IMR-90 (cell line): Measurements from ENCODE around the gene PBOV1. TPM values are rescaled to one million over a fixed set of nuclear protein-coding genes. Genes with fewer than 3 reads are reported as not detected.

Experiments
- ATAC-seq: fragments of 200-7000 bp; cut with Tn5 transposase; 2 replicates; pipeline ENCODE4 v1.9.1; 2020; ENCODE audit warnings: low read depth, mild to moderate bottlenecking, moderate library complexity
- BruUV-seq: library from RNA; stranded (reverse); fragments of 400-500 nt; replicated peaks from 2 replicates; lab custom pipeline; 2021; lab: Mats Ljungman, UMichigan
- CTCF ChIA-PET: fragments of 300-600 bp; formaldehyde crosslinking; extraction: SDS; loops from one replicate; lab custom pipeline; 2021; ENCODE audit warnings: antibody characterized with exemption; lab: Yijun Ruan, JAX
- POLR2A ChIA-PET: fragments of 300-600 bp; sonication (Branson Sonifier 250); formaldehyde crosslinking; loops from one replicate; lab custom pipeline; 2022; ENCODE audit warnings: antibody characterized with exemption; ENCODE audit not compliant: unreplicated experiment; lab: Charles Lee
- DNase-seq: peaks from one replicate; pipeline ENCODE4 v3.0.0; 2013
- H2AFZ ChIP-seq: replicated peaks from 2 replicates; pipeline ENCODE3; 2013; ENCODE audit warnings: low read length, mild to moderate bottlenecking; ENCODE audit not compliant: poor library complexity
- H2AK5ac ChIP-seq: 2 replicates; pipeline ENCODE4 v1.6.1; 2013; ENCODE audit warnings: low read depth, low read length, inconsistent platforms
- H2AK9ac ChIP-seq: replicated peaks from 2 replicates; pipeline ENCODE3; 2013; ENCODE audit warnings: mild to moderate bottlenecking, low read depth, low read length, moderate library complexity; ENCODE audit not compliant: poor library complexity
- H2BK120ac ChIP-seq: 2 replicates; pipeline ENCODE4 v1.6.1; 2013; ENCODE audit warnings: low read depth, low read length, inconsistent platforms
- H2BK15ac ChIP-seq: 3 replicates; pipeline ENCODE4 v1.6.1; 2013; ENCODE audit warnings: low read depth, low read length, inconsistent platforms
- H2BK20ac ChIP-seq: 2 replicates; pipeline ENCODE4 v1.6.1; 2013; ENCODE audit warnings: low read depth, mild to moderate bottlenecking, inconsistent platforms, low read length, moderate library complexity
- H2BK5ac ChIP-seq: 2 replicates; pipeline ENCODE4 v1.6.1; 2013; ENCODE audit warnings: mild to moderate bottlenecking, low read depth, low read length, inconsistent platforms; ENCODE audit not compliant: poor library complexity, severe bottlenecking
- H3K14ac ChIP-seq: replicated peaks from 2 replicates; pipeline ENCODE4 v1.6.1; 2013; ENCODE audit warnings: low read depth, low read length, inconsistent platforms
- H3K18ac ChIP-seq: 2 replicates; pipeline ENCODE4 v1.6.1; 2013; ENCODE audit warnings: low read depth, low read length, control low read depth
- H3K23ac ChIP-seq: 2 replicates; pipeline ENCODE4 v1.6.1; 2013; ENCODE audit warnings: low read depth, low read length, inconsistent platforms
- H3K27ac ChIP-seq: 2 replicates; pipeline ENCODE4 v1.5.1; 2013; ENCODE audit warnings: mild to moderate bottlenecking, control low read depth, low read length; ENCODE audit not compliant: insufficient read depth
- H3K27me3 ChIP-seq: 2 replicates; pipeline ENCODE4 v1.6.1; 2013; ENCODE audit warnings: low read length; ENCODE audit not compliant: control insufficient read depth, insufficient read depth
- H3K36me3 ChIP-seq: 2 replicates; pipeline ENCODE4 v1.6.1; 2013; ENCODE audit warnings: low read length, mixed read lengths; ENCODE audit not compliant: control insufficient read depth, insufficient read depth
- H3K4ac ChIP-seq: 2 replicates; pipeline ENCODE4 v1.6.1; 2013; ENCODE audit warnings: low read depth, low read length, inconsistent platforms
- H3K4me1 ChIP-seq: 2 replicates; pipeline ENCODE4 v1.6.1; 2013; ENCODE audit warnings: low read length, mixed read lengths; ENCODE audit not compliant: control insufficient read depth, insufficient read depth
- H3K4me2 ChIP-seq: 2 replicates; pipeline ENCODE4 v1.6.1; 2013; ENCODE audit warnings: low read depth, mild to moderate bottlenecking, control low read depth, low read length, moderate library complexity
- H3K4me3 ChIP-seq: 2 replicates; pipeline ENCODE4 v1.5.1; 2013; ENCODE audit warnings: low read depth, mild to moderate bottlenecking, control low read depth, low read length, moderate library complexity; ENCODE audit not compliant: insufficient read depth
- H3K56ac ChIP-seq: 2 replicates; pipeline ENCODE4 v1.6.1; 2013; ENCODE audit warnings: low read length, inconsistent platforms; ENCODE audit not compliant: insufficient read depth; ENCODE audit errors: extremely low read depth
- H3K79me1 ChIP-seq, 2 experiments: 2 replicates each; pipeline ENCODE4 v1.6.1; 2013; ENCODE audit warnings: low read length in 2 of 2, inconsistent platforms in 1 of 2, low read depth in 1 of 2
- H3K9ac ChIP-seq: 2 replicates; pipeline ENCODE4 v1.6.1; 2013; ENCODE audit warnings: low read depth, low read length, control low read depth
- H3K9me1 ChIP-seq: 2 replicates; pipeline ENCODE4 v1.6.1; 2013; ENCODE audit warnings: low read length, inconsistent platforms; ENCODE audit not compliant: insufficient read depth
- H3K9me3 ChIP-seq: 2 replicates; pipeline ENCODE4 v1.6.1; 2013; ENCODE audit warnings: low read length; ENCODE audit not compliant: control insufficient read depth, insufficient read depth
- H4K20me1 ChIP-seq: 2 replicates; pipeline ENCODE4 v1.6.1; 2013; ENCODE audit warnings: low read length, inconsistent platforms; ENCODE audit not compliant: insufficient read depth
- H4K5ac ChIP-seq: 2 replicates; pipeline ENCODE4 v1.6.1; 2013; ENCODE audit warnings: mild to moderate bottlenecking, low read depth, low read length, control low read depth
- H4K8ac ChIP-seq, 2 experiments: 2 replicates each; pipeline ENCODE4 v1.6.1; 2013; ENCODE audit warnings: low read depth in 2 of 2, low read length in 2 of 2, control low read depth in 1 of 2, inconsistent platforms in 1 of 2
- H4K91ac ChIP-seq: 2 replicates; pipeline ENCODE4 v1.6.1; 2013; ENCODE audit warnings: low read depth, low read length, inconsistent platforms; ENCODE audit not compliant: insufficient read depth
- CEBPB ChIP-seq: IDR thresholded peaks from 2 replicates; pipeline ENCODE4 v1.6.1; 2012; ENCODE audit warnings: low read depth, low read length, improper control_type of control experiment
- RCOR1 ChIP-seq: IDR thresholded peaks from 2 replicates; pipeline ENCODE4 v1.6.1; 2012; ENCODE audit warnings: mild to moderate bottlenecking, low read length, improper control_type of control experiment; ENCODE audit not compliant: insufficient replicate concordance
- WGBS, 2 experiments: methylation state at CpG; one replicate each; pipeline versions ENCODE4 v1.1.5 to v1.1.7; 2013; ENCODE audit warnings: missing lambda C conversion rate in 2 of 2; ENCODE audit not compliant: insufficient read length in 1 of 2; ENCODE audit errors: extremely low coverage in 2 of 2; 5-methylcytosine and 5-hydroxymethylcytosine counted together
- dilution Hi-C: fragments of 300-500 bp; cut with HindIII; formaldehyde crosslinking; loops from one replicate; pipeline ENCODE4 v1.14.3; 2018; ENCODE audit warnings: low sequenced_read_pairs; ENCODE audit not compliant: unreplicated experiment
- in situ Hi-C: fragments of 300-500 bp; cut with MboI; formaldehyde crosslinking; loops from 3 replicates; pipeline ENCODE4 v1.14.3; 2019; ENCODE audit warnings: low sequenced_read_pairs, inconsistent platforms, mixed read lengths
- intact Hi-C: fragments of 100-400 bp; cut with micrococcal nuclease; formaldehyde crosslinking; loops from 2 replicates; pipeline ENCODE4 v1.10.0; 2022
- polyA plus RNA-seq, 3 experiments: library from polyadenylated mRNA; depleted of rRNA; stranded (reverse); fragments of >200 nt; gene quantifications; 2 replicates each; pipeline ENCODE4 v1.2.3, GENCODE V29; 2012; ENCODE audit warnings: low replicate concordance in 1 of 3
- total RNA-seq: library from RNA; depleted of rRNA; stranded (reverse); fragments of >200 nt; gene quantifications from 2 replicates; pipeline ENCODE4 v1.2.3, GENCODE V29; 2012
- TF ChIP-seq, protein P1 (sequence below): fragments of 150-350 bp; IDR thresholded peaks from 2 replicates; pipeline ENCODE4 v1.6.1; 2016; ENCODE audit warnings: low read depth, mild to moderate bottlenecking, low read length, moderate library complexity, borderline replicate concordance

The PBOV1 gene
- total and polyA plus RNA-seq, 2 of the 4 experiments (the other 2 are of a cell fraction), result not detected

DNA sequence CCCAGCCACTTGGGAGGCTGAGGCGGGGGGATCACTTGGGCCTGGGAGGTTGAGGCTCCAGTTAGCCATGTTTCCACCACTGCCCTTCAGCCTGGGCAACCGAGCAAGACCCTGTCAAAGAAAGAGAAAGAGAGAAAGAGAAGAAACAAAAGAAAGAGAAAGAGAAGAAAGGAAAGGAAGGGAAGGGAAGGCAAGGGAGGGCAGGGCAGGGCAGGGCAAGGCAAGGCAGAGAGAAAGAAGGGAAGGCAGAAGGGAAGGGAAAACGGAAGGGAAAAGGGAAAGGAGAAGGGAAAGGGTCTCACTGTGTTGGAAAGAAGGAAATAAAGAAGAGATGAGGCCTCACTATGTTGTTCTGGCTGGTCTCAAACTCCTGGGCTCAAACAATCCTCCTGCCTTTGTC is 47.8 kb upstream of the PBOV1 start:
- Histone ChIP-seq H3K4me3 (no peak overlapping the region), H3K27ac (no peak overlapping the region), H2AK9ac (no peak overlapping the region), H4K91ac (no peak overlapping the region), H3K9me1 (no peaks in the 10 kb centered on the region), H3K14ac (no peak overlapping the region), H4K20me1 (no peaks in the 10 kb centered on the region), H3K9ac (no peak overlapping the region), H3K23ac (no peak overlapping the region), H2AFZ (no peak overlapping the region), H3K27me3 (peaks cover 32% of the 10 kb centered on the region), H3K4me1 (no peaks in the 10 kb centered on the region), H2BK5ac (no peak overlapping the region), H2BK120ac (no peak overlapping the region), H3K79me1 (no peaks in the 10 kb centered on the region), H3K4ac (no peak overlapping the region), H3K9me3 (no peaks in the 10 kb centered on the region), H3K36me3 (no peaks in the 10 kb centered on the region), H3K18ac (no peak overlapping the region), H2BK20ac (no peak overlapping the region), H2BK15ac (no peak overlapping the region), H3K4me2 (no peak overlapping the region), H2AK5ac (no peak overlapping the region), H4K5ac (no peak overlapping the region), H4K8ac (no peak overlapping the region), H3K56ac (no peak overlapping the region)
- dilution Hi-C loops (no loop called here), intact Hi-C loops (no loop called here), in situ Hi-C loops (no loop called here)
- no peak for TF ChIP-seq RCOR1
- TF ChIP-seq, protein P1, sequence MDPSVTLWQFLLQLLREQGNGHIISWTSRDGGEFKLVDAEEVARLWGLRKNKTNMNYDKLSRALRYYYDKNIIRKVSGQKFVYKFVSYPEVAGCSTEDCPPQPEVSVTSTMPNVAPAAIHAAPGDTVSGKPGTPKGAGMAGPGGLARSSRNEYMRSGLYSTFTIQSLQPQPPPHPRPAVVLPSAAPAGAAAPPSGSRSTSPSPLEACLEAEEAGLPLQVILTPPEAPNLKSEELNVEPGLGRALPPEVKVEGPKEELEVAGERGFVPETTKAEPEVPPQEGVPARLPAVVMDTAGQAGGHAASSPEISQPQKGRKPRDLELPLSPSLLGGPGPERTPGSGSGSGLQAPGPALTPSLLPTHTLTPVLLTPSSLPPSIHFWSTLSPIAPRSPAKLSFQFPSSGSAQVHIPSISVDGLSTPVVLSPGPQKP, result no peak
- no peak for TF ChIP-seq CEBPB
- ChIA-PET CTCF (no interaction called here), POLR2A (no interaction called here)
- no peak for DNase-seq
- 9% methylated on average over 1 of the region's 3 CpGs; no CpG with 5 or more reads in 1 of the 2 experiments for WGBS, 2 experiments
- BruUV-seq, result no TSS peak
- no peak for ATAC-seq
